GM19463 (cell line): Measurements from ENCODE around the gene ADAMTSL2.

Source experiments
- ATAC-seq: cut with Tn5 transposase; IDR thresholded peaks from one replicate; pipeline ENCODE4 v1.9.1; 2021; ENCODE audit warnings: mild to moderate bottlenecking, moderate library complexity; ENCODE audit not compliant: unreplicated experiment

ADAMTSL2 gene

GRCh38 chr9:133529874-133530273 lies 4.6 kb upstream of the ADAMTSL2 start:
- ATAC-seq = no peak

GRCh38 chr9:133531293-133531692 lies 3.2 kb upstream of the ADAMTSL2 start:
- ATAC-seq = no peak

- ATAC-seq = no peak
These were observed 1.4 kb upstream of the ADAMTSL2 start for GRCh38 chr9:133532937-133533668.

- no peak for ATAC-seq
These were observed 647 bp upstream of the ADAMTSL2 start for GRCh38 chr9:133533857-133534256.

- no peak for ATAC-seq
These were observed 888 bp downstream of the ADAMTSL2 start for GRCh38 chr9:133535306-133535877.

- ATAC-seq = no peak
These were observed 1.6 kb downstream of the ADAMTSL2 start for GRCh38 chr9:133536080-133536479.

GRCh38 chr9:133536536-133536935 lies 2.0 kb downstream of the ADAMTSL2 start:
- no peak for ATAC-seq

- ATAC-seq = no peak
These were observed 2.8 kb downstream of the ADAMTSL2 start for GRCh38 chr9:133537257-133537656.

GRCh38 chr9:133538176-133538575 lies 3.7 kb downstream of the ADAMTSL2 start:
- ATAC-seq = no peak

GRCh38 chr9:133538851-133539833 lies 4.6 kb downstream of the ADAMTSL2 start:
- no peak for ATAC-seq

GRCh38 chr9:133539991-133540697 lies 5.6 kb downstream of the ADAMTSL2 start:
- ATAC-seq = no peak

GRCh38 chr9:133540698-133541025 lies 6.2 kb downstream of the ADAMTSL2 start:
- ATAC-seq = no peak

- no peak for ATAC-seq
These were observed 7.5 kb downstream of the ADAMTSL2 start for GRCh38 chr9:133542002-133542401.

GRCh38 chr9:133543772-133544467 lies 9.4 kb downstream of the ADAMTSL2 start:
- ATAC-seq = no peak

GRCh38 chr9:133545494-133546286 lies 11.2 kb downstream of the ADAMTSL2 start:
- no peak for ATAC-seq

GRCh38 chr9:133546287-133546680 lies 11.8 kb downstream of the ADAMTSL2 start:
- no peak for ATAC-seq

- no peak for ATAC-seq
These were observed 12.6 kb downstream of the ADAMTSL2 start for GRCh38 chr9:133547116-133547515.

- ATAC-seq = no peak
These were observed 16.9 kb downstream of the ADAMTSL2 start for GRCh38 chr9:133551446-133551845.

GRCh38 chr9:133552236-133552635 lies 17.7 kb downstream of the ADAMTSL2 start:
- ATAC-seq = no peak

GRCh38 chr9:133553123-133553522 lies 18.6 kb downstream of the ADAMTSL2 start:
- no peak for ATAC-seq
